ENCODE results near the gene TCF7L2. TPM values are rescaled to one million over a fixed set of nuclear protein-coding genes. Genes with fewer than 3 reads are reported as not detected.

Gene TCF7L2
- total RNA-seq, 2 donors from 2014 or later = 9.1 to 25.7 TPM

GRCh38 chr10:113175756-113176651 lies 226.0 kb downstream of the TCF7L2 start:
- intact Hi-C loops (cut with DNase I) = no loop called here
- WGBS, 2 donors = 80 to 82% methylated on average over 17 of the region's 17 CpGs

GRCh38 chr10:113176652-113177155 lies 226.7 kb downstream of the TCF7L2 start:
- intact Hi-C loops (cut with DNase I) = no loop called here
- 74 to 76% methylated on average over 3 to 5 of the region's 5 CpGs for WGBS, 2 donors
- DNase-seq = no peak
- Histone ChIP-seq H3K27ac (no peak overlapping the region), H3K4me3 (no peak overlapping the region), H3K27me3 (no peaks in the 10 kb centered on the region), H3K9me3 (no peaks in the 10 kb centered on the region), H3K36me3 (replicated peaks in 1 of 2; ENCODE audit: insufficient read depth in 1 of 2, low read depth in 2 of 2) (no peaks in the 10 kb centered on the region), H3K4me1 (no peaks in the 10 kb centered on the region)
- TF ChIP-seq CTCF (IDR thresholded peaks at IDR 0.05) (no peak), POLR2A (IDR thresholded peaks at IDR 0.05) (no peak)
- ATAC-seq = no peak

More at GRCh38 chr10:113175756-113176651, 226.0 kb downstream of the TCF7L2 start:
- H3K27ac ChIP-seq = no peak overlapping the region
- H3K36me3 ChIP-seq (replicated peaks in 1 of 2; ENCODE audit: insufficient read depth in 1 of 2, low read depth in 2 of 2) = no peaks in the 10 kb centered on the region
- no peaks in the 10 kb centered on the region for H3K4me1 ChIP-seq
- no peak for DNase-seq
- no peak for ATAC-seq
- H3K27me3 ChIP-seq = no peaks in the 10 kb centered on the region
- H3K4me3 ChIP-seq = no peak overlapping the region
- H3K9me3 ChIP-seq = no peaks in the 10 kb centered on the region
- TF ChIP-seq CTCF (IDR thresholded peaks at IDR 0.05) (no peak), POLR2A (IDR thresholded peaks at IDR 0.05) (no peak)

- WGBS, 2 donors = 57 to 66% methylated on average over 16 of the region's 16 CpGs
- ATAC-seq = no peak
- no peak for TF ChIP-seq POLR2A (IDR thresholded peaks at IDR 0.05)
- Histone ChIP-seq H3K4me3 (no peak overlapping the region), H3K27ac (no peak overlapping the region), H3K36me3 (replicated peaks in 1 of 2; ENCODE audit: insufficient read depth in 1 of 2, low read depth in 2 of 2) (no peaks in the 10 kb centered on the region), H3K4me1 (no peaks in the 10 kb centered on the region), H3K27me3 (no peaks in the 10 kb centered on the region), H3K9me3 (no peaks in the 10 kb centered on the region)
- intact Hi-C loops (cut with DNase I) = no loop called here
- no peak for DNase-seq
Observed at GRCh38 chr10:113177156-113177935, 227.3 kb downstream of the TCF7L2 start.

- ATAC-seq = no peak
- no peak for DNase-seq
- intact Hi-C loops (cut with DNase I) = no loop called here
- 89 to 92% methylated on average over 11 of the region's 11 CpGs for WGBS, 2 donors
- Histone ChIP-seq H3K36me3 (replicated peaks in 1 of 2; ENCODE audit: insufficient read depth in 1 of 2, low read depth in 2 of 2) (no peaks in the 10 kb centered on the region), H3K9me3 (no peaks in the 10 kb centered on the region), H3K27me3 (no peaks in the 10 kb centered on the region), H3K27ac (no peak overlapping the region), H3K4me3 (no peak overlapping the region), H3K4me1 (no peaks in the 10 kb centered on the region)
- TF ChIP-seq CTCF (IDR thresholded peaks at IDR 0.05) (no peak), POLR2A (IDR thresholded peaks at IDR 0.05) (no peak)
Observed at GRCh38 chr10:113177936-113178335, 227.9 kb downstream of the TCF7L2 start.

- Histone ChIP-seq H3K27me3 (no peaks in the 10 kb centered on the region), H3K36me3 (replicated peaks in 1 of 2; ENCODE audit: insufficient read depth in 1 of 2, low read depth in 2 of 2) (no peaks in the 10 kb centered on the region), H3K4me3 (no peak overlapping the region), H3K4me1 (no peaks in the 10 kb centered on the region), H3K27ac (no peak overlapping the region), H3K9me3 (no peaks in the 10 kb centered on the region)
- DNase-seq (no peak), ATAC-seq (no peak)
- intact Hi-C loops (cut with DNase I) = no loop called here
- TF ChIP-seq POLR2A (IDR thresholded peaks at IDR 0.05) (no peak), CTCF (IDR thresholded peaks at IDR 0.05) (no peak)
- WGBS, 2 donors = 58 to 72% methylated on average over 3 of the region's 3 CpGs
Observed at GRCh38 chr10:113178771-113179170, 228.7 kb downstream of the TCF7L2 start.

Measured in body of pancreas (tissue), 4 donors.